GM06990 (cell line): ENCODE results near the gene LRIT3.

Experiments
- DNase-seq: peaks from one replicate; pipeline ENCODE4 v3.0.0-alpha.2; 2011; ENCODE audit not compliant: insufficient read length; ENCODE audit errors: extremely low read depth
- H3K27me3 ChIP-seq: replicated peaks from 2 replicates; pipeline ENCODE4 v1.6.0; 2011; ENCODE audit warnings: low read length; ENCODE audit not compliant: control insufficient read depth, insufficient read depth
- H3K36me3 ChIP-seq: 2 replicates; pipeline ENCODE4 v1.5.1; 2011; ENCODE audit warnings: low read length; ENCODE audit not compliant: control insufficient read depth, insufficient read depth
- H3K4me3 ChIP-seq: replicated peaks from 2 replicates; pipeline ENCODE4 v1.5.1; 2011; ENCODE audit warnings: low read depth, mild to moderate bottlenecking, control low read depth, low read length
- CTCF ChIP-seq: IDR thresholded peaks from 2 replicates; pipeline ENCODE4 v1.5.1; 2011; ENCODE audit warnings: low read length, control low read depth, mild to moderate bottlenecking, inconsistent platforms; ENCODE audit not compliant: insufficient read depth, poor library complexity, severe bottlenecking

LRIT3 gene

GRCh38 chr4:109809655-109810054 is 38.3 kb upstream of the LRIT3 start:
- TF ChIP-seq CTCF: no peak
- no peaks in the 10 kb centered on the region for H3K27me3 ChIP-seq

GRCh38 chr4:109810552-109811387 is 37.1 kb upstream of the LRIT3 start:
- H3K36me3 ChIP-seq: no peaks in the 10 kb centered on the region
- no peaks in the 10 kb centered on the region for H3K27me3 ChIP-seq
- TF ChIP-seq CTCF: no peak
- no peak overlapping the region for H3K4me3 ChIP-seq
- no peak for DNase-seq

More at GRCh38 chr4:109809655-109810054, 38.3 kb upstream of the LRIT3 start:
- Histone ChIP-seq H3K36me3 (no peaks in the 10 kb centered on the region), H3K4me3 (no peak overlapping the region)
- DNase-seq: no peak

GRCh38 chr4:109811707-109812106 is 36.2 kb upstream of the LRIT3 start:
- no peak for TF ChIP-seq CTCF
- Histone ChIP-seq H3K36me3 (no peaks in the 10 kb centered on the region), H3K4me3 (no peak overlapping the region), H3K27me3 (no peaks in the 10 kb centered on the region)
- DNase-seq: no peak

- no peak for TF ChIP-seq CTCF
- Histone ChIP-seq H3K4me3 (peak within 1 kb of the TSS; percentile 71), H3K36me3 (peaks cover 3% of the 10 kb centered on the region; the same call in 1 of the 2 replicates), H3K27me3 (no peaks in the 10 kb centered on the region)
- DNase-seq: peak; percentile 82
Measured at GRCh38 chr4:109815151-109816081, 32.5 kb upstream of the LRIT3 start, which contains the start of gene GAR1. GAR1 (plus strand) TSS chr4:109815762; CDS start chr4:109816165, 403 bp downstream.

GRCh38 chr4:109816082-109816442 is 31.8 kb upstream of the LRIT3 start:
- Histone ChIP-seq H3K36me3 (peaks cover 4% of the 10 kb centered on the region), H3K4me3 (peak overlapping the region; percentile 71), H3K27me3 (no peaks in the 10 kb centered on the region)
- peak; percentile 24 for DNase-seq
- TF ChIP-seq CTCF: no peak
